Measurements from ENCODE around the gene PER2. TPM values are rescaled to one million over a fixed set of nuclear protein-coding genes. Genes with fewer than 3 reads are reported as not detected.

PER2 gene
- total RNA-seq, 4 donors from 2014 or later = 6.2 to 28.0 (median 12.0) TPM

- 71 to 87% methylated on average over 1 to 5 of the region's 8 CpGs for whole genome bisulfite sequencing, 2 donors
- TF ChIP-seq POLR2A (IDR thresholded peaks at IDR 0.05) (no peak), CTCF (IDR thresholded peaks at IDR 0.05) (no peak)
- intact Hi-C loops (cut with DNase I) = no loop called here
- Histone ChIP-seq H3K36me3 (no peaks in the 10 kb centered on the region), H3K27me3 (peaks cover 0 to 15% (median 0%) of the 10 kb centered on the region in 4 donors), H3K4me1 (peaks cover 0 to 28% (median 8%) of the 10 kb centered on the region in 3 donors), H3K9me3 (no peaks in the 10 kb centered on the region), H3K4me3 (no peak overlapping the region), H3K27ac (no peak overlapping the region)
- DNase-seq = no peak
These were observed 61.5 kb downstream of the PER2 start for GRCh38 chr2:238226698-238227586.

- no peak overlapping the region for H3K4me3 ChIP-seq
- no peak for DNase-seq
- H3K9me3 ChIP-seq = no peaks in the 10 kb centered on the region
- 86 to 93% methylated on average over 3 to 9 of the region's 38 CpGs for WGBS, 2 donors
- intact Hi-C loops (cut with DNase I) = no loop called here
- TF ChIP-seq POLR2A (IDR thresholded peaks at IDR 0.05) (no peak), CTCF (IDR thresholded peaks at IDR 0.05) (no peak)
- peaks cover 0 to 20% (median 3%) of the 10 kb centered on the region in 3 donors for H3K4me1 ChIP-seq
- no peak overlapping the region for H3K27ac ChIP-seq
- H3K36me3 ChIP-seq = no peaks in the 10 kb centered on the region
- peaks cover 0 to 8% (median 0%) of the 10 kb centered on the region in 4 donors for H3K27me3 ChIP-seq
These were observed 62.3 kb downstream of the PER2 start for GRCh38 chr2:238225911-238226697.

GRCh38 chr2:238225121-238225520, 63.3 kb downstream of the PER2 start:
- H3K36me3 ChIP-seq = no peaks in the 10 kb centered on the region
- H3K9me3 ChIP-seq = no peaks in the 10 kb centered on the region
- intact Hi-C loops (cut with DNase I) = no loop called here
- no peak for DNase-seq
- H3K4me1 ChIP-seq = peaks cover 0 to 14% (median 3%) of the 10 kb centered on the region in 3 donors
- peaks cover 0 to 2% (median 0%) of the 10 kb centered on the region in 4 donors for H3K27me3 ChIP-seq
- H3K27ac ChIP-seq = no peak overlapping the region
- 71 to 100% methylated on average over 1 to 4 of the region's 13 CpGs for WGBS, 2 donors
- H3K4me3 ChIP-seq = no peak overlapping the region
- no peak for TF ChIP-seq CTCF (IDR thresholded peaks at IDR 0.05)

GRCh38 chr2:238224356-238225035, 63.9 kb downstream of the PER2 start:
- no peak for DNase-seq
- Histone ChIP-seq H3K9me3 (no peaks in the 10 kb centered on the region), H3K36me3 (no peaks in the 10 kb centered on the region), H3K27ac (no peak overlapping the region), H3K4me3 (no peak overlapping the region), H3K27me3 (no peaks in the 10 kb centered on the region), H3K4me1 (peaks cover 0 to 14% (median 3%) of the 10 kb centered on the region in 3 donors)
- WGBS, 2 donors = 92 to 94% methylated on average over 24 to 28 of the region's 29 CpGs
- intact Hi-C loops (cut with DNase I) = no loop called here
- no peak for TF ChIP-seq CTCF (IDR thresholded peaks at IDR 0.05)
- no peak for TF ChIP-seq POLR2A (IDR thresholded peaks at IDR 0.05)

Data from esophagus squamous epithelium (tissue), 5 donors.